GM18867 (cell line): Measurements from ENCODE around the gene OSBPL9.
"Not testable (repeated sequence)": the region's sequence is repeated elsewhere in the genome, so short reads cannot be mapped to it uniquely, and the experiment has no call there.

Experiments used
- ATAC-seq: cut with Tn5 transposase; IDR thresholded peaks from one replicate; pipeline ENCODE4 v1.9.1; 2021; ENCODE audit warnings: mild to moderate bottlenecking, moderate library complexity; ENCODE audit not compliant: unreplicated experiment

The OSBPL9 gene

GRCh38 chr1:51768971-51769588 is 152.2 kb downstream of the OSBPL9 start:
- peak; percentile 66 for ATAC-seq

GRCh38 chr1:51776408-51776807 is 159.5 kb downstream of the OSBPL9 start:
- ATAC-seq = peak; percentile 46

DNA sequence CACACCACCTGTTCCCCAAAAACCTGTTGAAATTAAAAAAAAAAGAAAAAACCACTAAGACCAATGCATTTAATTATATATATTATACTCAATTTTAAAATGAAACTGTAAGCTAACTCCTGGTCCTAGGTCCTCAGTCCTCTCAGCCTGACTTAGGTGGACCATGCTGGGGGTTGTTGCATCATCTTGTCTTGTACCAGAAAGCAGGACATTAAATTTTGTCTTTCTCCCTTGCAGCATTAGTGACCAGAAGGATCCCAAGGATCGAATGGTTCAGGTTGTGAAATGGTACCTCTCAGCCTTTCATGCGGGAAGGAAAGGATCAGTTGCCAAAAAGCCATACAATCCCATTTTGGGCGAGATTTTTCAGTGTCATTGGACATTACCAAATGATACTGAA is 164.0 kb downstream of the OSBPL9 start:
- ATAC-seq = no peak

- no peak for ATAC-seq
Observed at GRCh38 chr1:51784997-51785421, 168.1 kb downstream of the OSBPL9 start.

- no peak for ATAC-seq
Observed at GRCh38 chr1:51788938-51789337, 172.0 kb downstream of the OSBPL9 start.

- ATAC-seq = no peak
Observed at GRCh38 chr1:51789342-51789741, 172.4 kb downstream of the OSBPL9 start.

- ATAC-seq = no peak
Observed at GRCh38 chr1:51790385-51790784, 173.5 kb downstream of the OSBPL9 start.

DNA sequence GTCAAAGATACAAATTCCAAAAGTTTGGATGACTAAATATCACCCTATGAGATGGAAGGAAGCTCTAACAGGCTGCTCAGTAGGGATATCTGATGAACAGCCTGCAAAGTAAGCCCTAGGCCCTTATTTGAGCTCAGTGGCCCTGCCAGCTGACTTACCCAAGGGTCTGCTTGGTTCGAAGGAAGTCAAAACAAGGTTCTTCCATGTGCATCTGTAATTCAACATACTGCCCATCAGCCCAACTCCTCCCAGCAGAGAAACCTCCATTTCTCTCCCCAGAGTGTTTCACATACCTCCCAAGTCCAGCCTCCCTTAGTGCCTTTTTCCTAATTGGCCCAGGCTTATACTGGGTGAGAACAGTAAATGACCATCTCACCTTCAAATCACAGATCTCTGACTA is 175.0 kb downstream of the OSBPL9 start:
- ATAC-seq = no peak

GRCh38 chr1:51792864-51793263 is 176.0 kb downstream of the OSBPL9 start:
- ATAC-seq = no peak

GRCh38 chr1:51794260-51794659 is 177.4 kb downstream of the OSBPL9 start:
- ATAC-seq = no peak

DNA sequence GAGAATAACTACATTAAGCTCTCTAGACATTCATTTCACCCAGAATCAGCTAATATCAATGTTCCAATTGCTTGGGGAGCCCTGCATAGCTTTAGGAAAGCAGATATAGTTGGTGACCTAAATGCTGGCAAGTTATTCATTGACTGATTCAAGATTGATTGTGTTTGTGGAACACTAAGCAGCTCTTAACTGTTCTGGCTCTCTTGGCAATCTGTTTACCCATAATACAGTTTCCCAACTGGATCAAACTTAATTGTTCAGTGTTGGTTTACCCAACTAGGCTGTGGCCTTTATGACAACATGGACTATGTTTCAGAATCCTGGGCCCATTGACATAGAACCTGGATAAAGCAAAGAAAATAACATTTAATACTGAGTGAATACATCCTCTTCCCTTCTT is 178.0 kb downstream of the OSBPL9 start:
- ATAC-seq = no peak

GRCh38 chr1:51799372-51799771 is 182.5 kb downstream of the OSBPL9 start:
- no peak for ATAC-seq

GRCh38 chr1:51814513-51814912 is 197.6 kb downstream of the OSBPL9 start:
- ATAC-seq = no peak

GRCh38 chr1:51818487-51818886 is 201.6 kb downstream of the OSBPL9 start:
- no peak for ATAC-seq

DNA sequence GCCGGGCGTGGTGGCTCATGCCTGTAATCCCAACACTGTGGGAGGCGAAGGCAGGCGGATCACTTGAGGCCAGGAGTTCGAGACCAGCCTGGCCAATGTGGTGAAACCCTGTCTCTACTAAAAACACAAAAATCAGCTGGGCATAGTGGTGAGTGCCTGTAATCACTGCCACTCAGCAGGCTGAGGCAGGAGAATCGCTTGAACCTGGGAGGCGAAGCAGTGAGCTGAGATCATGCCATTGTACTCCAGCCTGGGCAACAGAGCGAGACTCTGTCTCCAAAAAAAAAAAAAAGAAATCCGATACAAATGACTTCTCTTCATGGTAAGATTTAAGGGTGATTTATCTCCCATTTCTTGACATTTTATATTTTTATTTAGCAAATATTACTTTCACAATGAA is 202.1 kb downstream of the OSBPL9 start:
- ATAC-seq = not testable (repeated sequence)

GRCh38 chr1:51819810-51820209 is 202.9 kb downstream of the OSBPL9 start:
- no peak for ATAC-seq

GRCh38 chr1:51829058-51829457 is 212.2 kb downstream of the OSBPL9 start:
- no peak for ATAC-seq

DNA sequence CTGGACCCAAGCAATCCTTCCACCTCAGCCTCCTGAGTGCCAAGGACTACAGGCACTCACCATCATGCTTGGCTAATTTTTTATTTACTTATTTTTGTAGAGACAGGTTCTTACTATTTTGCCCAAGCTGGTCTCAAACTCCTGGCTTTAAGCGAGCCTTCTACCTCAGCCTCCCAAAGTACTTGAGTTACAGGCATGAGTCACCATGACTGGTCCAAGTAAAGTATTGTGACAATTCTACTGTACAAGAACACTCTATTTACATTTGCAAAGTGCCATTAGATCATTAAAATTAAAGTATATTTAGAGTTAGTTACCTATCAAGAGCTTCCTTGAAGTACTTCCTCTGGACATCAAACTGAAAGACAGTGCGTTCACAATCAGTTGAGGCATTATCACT is 216.8 kb downstream of the OSBPL9 start:
- ATAC-seq = no peak

GRCh38 chr1:51837243-51837642 is 220.4 kb downstream of the OSBPL9 start:
- ATAC-seq = no peak
